ENCODE measurements around the gene CD300LD.
"Not testable (repeated sequence)": the region's sequence is repeated elsewhere in the genome, so short reads cannot be mapped to it uniquely, and the experiment has no call there.

The CD300LD gene

DNA sequence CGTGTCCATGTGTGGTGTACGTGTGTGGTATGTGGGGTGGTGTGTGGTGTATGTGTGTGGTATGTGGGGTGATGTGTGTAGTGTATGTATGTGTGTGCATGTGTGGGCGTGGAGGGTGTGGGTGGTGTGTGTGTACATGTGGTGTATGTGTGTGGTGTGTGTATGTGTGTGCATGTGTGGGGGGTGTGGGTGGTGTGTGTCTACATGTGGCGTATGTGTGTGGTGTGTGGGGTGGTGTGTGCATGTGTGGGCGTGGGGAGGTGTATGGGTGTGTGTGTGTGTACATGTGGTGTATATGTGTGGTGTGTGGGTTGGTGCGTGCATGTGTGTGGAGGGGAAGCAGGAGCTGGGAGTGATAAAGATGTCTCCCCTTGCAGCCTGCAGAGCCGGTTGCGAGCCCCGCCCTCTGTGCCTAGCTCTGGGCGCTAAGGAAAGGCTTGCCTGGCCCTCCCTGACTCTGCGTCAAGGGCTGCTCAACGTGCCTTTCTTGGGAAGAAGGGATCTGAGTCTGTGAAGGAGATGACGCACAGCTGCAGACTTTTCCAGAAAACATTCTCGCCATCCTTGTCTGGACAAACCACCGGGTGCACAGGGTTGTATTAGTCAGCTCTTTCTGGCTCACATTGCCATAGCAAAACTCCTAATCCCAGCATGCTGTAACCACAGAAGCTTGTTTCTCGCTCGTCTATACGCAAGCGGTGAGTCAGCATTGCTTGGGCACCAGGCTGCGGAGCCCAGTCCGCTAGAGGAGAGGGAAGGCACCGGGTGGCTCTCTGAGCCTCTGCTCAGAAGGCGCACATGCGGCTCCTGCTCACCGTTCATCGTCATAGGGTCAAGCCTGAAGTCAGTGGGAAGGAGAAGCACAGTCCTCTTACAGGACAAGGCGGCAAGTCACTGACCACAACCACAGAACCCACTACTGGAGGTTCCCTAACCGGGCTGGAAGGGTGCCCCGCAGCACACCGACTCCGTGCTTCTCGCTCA is 22.8 kb downstream of the CD300LD start:
- no peak for FAIRE-seq

DNA sequence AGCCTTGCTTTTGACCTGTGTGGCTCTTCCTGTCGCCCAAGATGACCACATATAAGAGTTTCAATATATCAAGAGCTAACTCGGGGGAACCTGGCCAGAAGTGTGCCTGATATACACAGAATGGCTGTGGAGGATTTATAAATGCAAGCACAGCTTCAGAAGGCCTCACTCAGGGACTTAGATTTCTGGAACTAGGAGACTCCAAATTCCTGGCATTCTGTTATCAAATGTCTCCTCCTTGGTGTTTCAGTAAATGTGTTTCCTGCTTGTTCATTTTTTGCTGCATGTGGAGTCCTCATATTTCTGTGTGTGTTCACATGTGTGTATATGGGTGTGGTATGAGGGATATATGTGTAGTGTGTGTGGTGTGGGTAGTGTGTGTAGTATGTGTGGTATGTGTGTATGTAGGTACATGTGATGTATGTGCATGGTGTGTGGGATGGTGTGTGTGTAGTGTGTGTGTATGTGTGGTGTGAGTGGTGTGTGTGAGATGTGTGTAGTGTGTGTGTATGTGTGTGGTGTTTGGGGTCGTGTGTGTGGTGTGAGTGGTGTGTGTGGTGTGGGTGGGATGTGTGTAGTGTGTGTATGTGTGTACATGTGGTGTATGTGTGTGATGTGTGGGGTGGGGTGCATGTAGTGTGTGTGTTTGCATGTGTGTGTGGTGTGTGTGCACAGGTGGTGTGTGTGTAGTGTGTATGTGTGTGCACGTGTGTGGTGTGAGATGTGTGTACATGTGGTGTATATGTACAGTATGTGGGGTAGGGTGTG is 23.8 kb downstream of the CD300LD start:
- no peak for FAIRE-seq

GRCh38 chr17:74567397-74567796 is 24.7 kb downstream of the CD300LD start, which contains the start of gene CD300H:
CD300H (minus strand) TSS chr17:74567509.
- no peak for FAIRE-seq

- no peak for FAIRE-seq
Observed at GRCh38 chr17:74566132-74566753, 25.8 kb downstream of the CD300LD start.

GRCh38 chr17:74565126-74565525 is 27.0 kb downstream of the CD300LD start:
- no peak for FAIRE-seq

- no peak for FAIRE-seq
Observed at GRCh38 chr17:74563358-74563757, 28.7 kb downstream of the CD300LD start.

- FAIRE-seq: no peak
Observed at GRCh38 chr17:74561586-74561985, 30.5 kb downstream of the CD300LD start.

DNA sequence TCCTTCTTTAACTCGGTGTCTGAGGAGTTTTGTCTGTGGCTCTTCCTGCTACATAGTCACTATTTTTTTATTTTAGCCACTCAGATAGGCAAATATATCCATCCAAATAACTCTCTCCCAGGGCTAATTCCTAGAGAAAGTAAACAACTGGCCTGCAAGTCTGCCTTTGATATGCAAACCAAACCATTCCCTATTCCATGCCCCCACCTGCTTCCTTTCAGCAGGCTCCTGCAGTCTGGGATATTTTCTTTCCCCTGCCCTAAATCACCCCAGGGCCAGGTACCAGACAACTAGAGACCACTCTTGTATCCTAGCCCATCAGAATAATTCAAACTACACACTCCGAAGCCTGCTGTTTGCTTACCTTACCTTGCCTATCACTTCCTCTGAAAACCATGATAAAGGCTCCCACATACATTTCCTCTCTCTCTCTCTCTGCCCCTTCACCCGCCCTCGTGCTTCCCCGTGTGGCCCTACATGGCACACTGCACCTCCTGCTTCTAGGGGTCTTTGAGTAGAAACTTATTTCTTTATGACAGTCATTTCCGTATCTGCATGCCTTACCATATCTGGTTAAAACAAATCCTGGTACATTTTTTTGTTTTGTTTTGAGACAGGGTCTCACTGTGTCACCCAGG is 33.1 kb downstream of the CD300LD start:
- no peak for FAIRE-seq

- not testable (repeated sequence) for FAIRE-seq
Observed at GRCh38 chr17:74558402-74558801, 33.7 kb downstream of the CD300LD start.

DNA sequence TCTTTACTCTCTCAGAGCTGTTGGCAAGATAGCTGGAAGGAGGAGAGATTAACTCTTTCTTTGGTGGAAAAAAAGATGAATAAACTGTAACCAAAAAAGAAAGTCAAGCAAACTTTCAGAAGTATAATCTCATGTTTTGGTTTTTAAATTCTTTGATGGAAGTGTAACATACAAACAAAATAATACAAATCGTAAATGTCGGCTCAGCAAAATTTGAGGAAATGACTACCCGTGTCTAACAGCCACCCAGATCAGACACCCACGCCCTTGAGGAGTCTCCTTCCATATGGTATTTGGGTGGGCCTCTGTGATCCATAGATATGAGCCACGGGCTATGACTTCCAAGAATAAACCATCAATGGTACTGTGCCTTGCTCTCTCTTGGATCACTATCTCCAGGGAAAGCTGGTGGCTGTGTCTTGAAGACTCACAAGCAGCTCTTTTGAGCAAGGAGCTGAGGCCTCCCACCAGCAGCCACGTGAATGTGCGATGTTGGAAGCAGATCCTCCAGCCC is 36.6 kb downstream of the CD300LD start:
- no peak for FAIRE-seq

GRCh38 chr17:74554909-74555308 is 37.2 kb downstream of the CD300LD start:
- no peak for FAIRE-seq

DNA sequence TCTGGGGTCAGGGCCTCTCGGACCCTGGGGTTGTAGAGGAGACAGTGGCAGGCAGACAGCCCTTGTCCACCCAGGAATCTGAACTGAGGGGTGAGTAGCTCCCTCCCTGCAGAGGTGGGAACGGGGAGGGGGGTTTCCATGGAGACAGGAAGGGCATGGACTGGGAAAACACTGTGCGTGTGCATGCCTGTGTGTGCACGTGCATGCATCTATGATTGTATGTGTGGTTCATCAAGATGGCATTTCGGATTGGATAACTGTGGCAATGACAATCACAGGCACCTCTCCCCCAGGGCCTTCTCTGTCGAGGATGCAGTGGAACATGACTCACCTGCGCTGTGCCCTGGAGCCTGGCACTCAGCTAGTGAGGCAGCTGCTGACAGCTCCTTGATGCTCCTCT is 40.0 kb downstream of the CD300LD start:
- no peak for FAIRE-seq

DNA sequence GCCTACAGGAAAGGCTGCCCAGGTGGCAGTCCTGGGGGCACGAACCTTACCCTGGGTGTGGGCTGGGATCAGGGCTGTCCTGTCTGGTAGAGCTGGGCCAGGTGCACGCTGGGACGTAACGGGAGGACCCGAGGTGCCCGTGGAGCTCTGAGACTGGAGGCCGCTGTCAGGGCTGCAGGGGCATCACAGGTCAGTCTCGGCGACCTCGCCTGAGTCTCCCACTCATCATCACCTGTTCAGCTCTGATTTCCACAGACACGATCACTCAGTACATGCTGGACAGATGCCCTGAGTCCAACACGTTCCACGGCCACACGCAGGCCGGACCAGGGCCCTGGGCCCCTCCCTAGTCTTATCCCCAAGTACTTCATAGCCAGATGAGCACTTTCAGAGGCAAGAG is 41.5 kb downstream of the CD300LD start:
- no peak for FAIRE-seq

DNA sequence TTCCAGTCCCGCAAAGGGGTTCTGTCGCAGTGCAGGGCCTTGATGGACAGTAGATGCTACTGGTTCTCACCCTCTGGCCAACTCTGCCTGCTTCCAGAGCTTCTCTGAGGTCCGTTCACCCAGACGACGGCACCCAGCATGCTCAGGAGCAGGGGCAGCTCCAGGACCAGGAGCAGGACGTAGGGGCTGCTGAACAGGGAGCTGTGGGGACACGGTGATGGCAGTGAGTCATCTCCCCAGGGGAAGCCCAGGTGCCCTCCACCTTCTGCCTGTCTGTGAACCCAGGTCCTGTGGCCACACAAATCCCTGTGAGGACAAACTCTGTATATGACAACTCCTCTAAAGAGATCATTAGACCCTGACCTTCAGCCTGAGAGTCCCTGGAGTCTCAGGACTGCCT is 42.7 kb downstream of the CD300LD start:
- FAIRE-seq: no peak

DNA sequence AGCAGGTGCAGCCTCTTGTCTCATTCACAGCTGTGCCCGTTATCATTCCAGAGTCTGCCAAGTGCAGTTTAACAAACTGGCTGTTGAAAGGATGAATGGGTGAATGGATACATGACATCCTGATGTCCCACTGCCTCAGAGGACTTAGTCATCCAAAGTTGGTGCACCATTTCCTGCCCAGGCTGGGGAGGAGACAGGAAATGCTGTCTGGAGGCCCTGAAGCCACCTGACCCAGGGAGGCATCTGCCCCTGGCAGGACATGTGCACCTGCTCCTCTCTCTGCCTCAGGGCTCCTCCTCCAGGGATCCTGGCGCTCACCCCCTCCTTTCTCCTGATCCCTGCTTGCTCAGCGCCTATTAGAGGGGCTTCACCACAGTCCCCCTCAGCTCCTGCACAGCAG is 44.3 kb downstream of the CD300LD start:
- no peak for FAIRE-seq

- FAIRE-seq: no peak
Observed at GRCh38 chr17:74547264-74547663, 44.8 kb downstream of the CD300LD start.

DNA sequence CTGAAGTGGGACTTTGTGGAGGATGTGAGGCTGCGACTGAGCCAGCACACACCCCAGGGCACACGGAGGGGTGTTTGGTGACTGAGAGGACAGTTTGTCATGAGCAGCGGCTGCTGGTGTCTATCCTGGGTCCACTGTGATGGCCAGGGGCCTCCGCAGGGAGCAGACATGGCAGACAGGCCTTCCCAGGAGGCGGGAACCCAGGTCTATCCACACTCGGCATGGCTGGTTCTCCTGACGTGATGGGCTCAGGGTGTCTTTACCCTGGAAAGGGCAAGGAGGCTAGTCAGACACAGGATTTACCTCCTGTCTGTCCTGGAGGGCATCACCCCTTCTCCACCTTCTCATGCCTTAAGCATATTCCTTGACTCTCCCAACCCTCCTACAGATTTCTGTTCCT is 45.5 kb downstream of the CD300LD start:
- FAIRE-seq: no peak

GRCh38 chr17:74545843-74546230 is 46.2 kb downstream of the CD300LD start, which contains the start of gene CD300C:
CD300C (minus strand) TSS chr17:74546115; CDS start chr17:74545782, 333 bp downstream.
- no peak for FAIRE-seq

DNA sequence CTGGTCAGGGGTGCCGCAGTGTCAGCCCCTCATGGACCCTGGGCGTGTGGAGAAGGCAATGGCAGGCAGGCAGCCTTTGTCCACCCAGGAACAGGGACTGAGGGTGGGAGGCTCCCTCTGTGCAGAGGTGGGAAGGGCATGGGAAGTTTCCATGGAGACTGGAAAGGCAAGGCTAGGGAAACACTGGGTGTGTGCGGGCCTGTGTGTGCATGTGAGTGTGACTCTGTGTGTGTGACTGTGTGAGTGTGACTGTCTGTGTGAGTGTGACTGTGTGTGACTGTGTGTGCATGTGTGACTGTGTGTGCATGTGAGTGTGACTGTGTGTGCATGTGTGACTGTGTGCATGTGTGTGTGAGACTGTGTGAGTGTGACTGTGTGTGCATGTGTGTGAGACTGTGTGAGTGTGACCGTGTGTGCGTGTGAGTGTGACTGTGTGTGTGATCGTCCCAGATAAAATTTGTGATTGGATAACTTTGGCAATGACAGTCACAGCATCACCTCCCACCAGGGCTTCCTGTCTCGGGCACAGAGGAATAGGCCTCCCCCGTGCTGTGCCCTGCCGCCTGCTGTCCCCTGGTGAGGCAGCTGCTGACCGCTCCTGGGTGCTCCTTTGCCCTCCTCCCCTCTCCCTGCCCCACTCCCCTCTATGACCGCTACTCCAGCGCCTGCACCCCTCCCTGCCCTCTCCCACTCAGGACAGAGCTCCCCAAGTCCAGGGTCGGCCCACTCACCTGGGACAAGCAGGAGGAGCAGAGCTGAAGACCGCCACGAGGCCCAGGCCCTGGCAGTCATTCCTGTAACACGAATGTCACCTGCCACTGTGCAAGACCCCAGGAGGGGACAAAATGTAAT is 46.9 kb downstream of the CD300LD start:
- FAIRE-seq: no peak

GRCh38 chr17:74543891-74544760 is 48.0 kb downstream of the CD300LD start:
- FAIRE-seq: no peak

DNA sequence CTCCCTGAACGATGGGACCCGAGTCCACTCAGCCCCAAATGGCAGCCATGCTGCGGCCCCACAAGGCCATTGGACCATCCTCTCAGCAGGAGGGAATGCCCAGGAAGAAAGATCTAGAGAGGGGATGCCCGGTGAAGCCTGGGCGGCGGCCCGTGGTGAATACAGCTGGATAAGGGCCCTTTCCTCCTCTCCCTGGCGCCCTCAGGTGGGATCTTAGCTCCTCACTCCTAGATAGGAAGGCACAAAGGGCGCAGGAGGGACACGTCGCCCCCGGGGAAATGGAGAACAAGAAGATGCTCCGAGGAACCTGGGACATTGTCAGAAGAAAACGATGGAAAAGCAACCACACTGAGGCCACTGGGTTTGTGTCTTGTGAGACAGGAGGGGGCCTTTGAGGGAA is 48.7 kb downstream of the CD300LD start:
- no peak for FAIRE-seq

Data from TTC549 (cell line).